CD4-positive, alpha-beta T cell (primary cell): Measurements from ENCODE around the gene ACTA2. TPM values are rescaled to one million over a fixed set of nuclear protein-coding genes. Genes with fewer than 3 reads are reported as not detected.

Source experiments
- ATAC-seq: fragments of 200-7000 bp; cut with Tn5 transposase; one replicate; pipeline ENCODE4 v1.10.0; 2022; ENCODE audit warnings: mild to moderate bottlenecking; ENCODE audit not compliant: poor library complexity
- CTCF ChIA-PET: fragments of 350-600 bp; sonication (Branson Sonifier 250); formaldehyde crosslinking; loops from one replicate; lab custom pipeline; 2021; ENCODE audit warnings: antibody characterized with exemption, inconsistent platforms; lab: Charles Lee
- POLR2A ChIA-PET: fragments of 350-600 bp; sonication (Branson Sonifier 250); formaldehyde crosslinking; loops from one replicate; lab custom pipeline; 2021; ENCODE audit warnings: antibody characterized with exemption, inconsistent platforms; lab: Charles Lee
- DNase-seq, 14 experiments: peaks; one replicate each; pipeline ENCODE4 v3.0.0-alpha.2; 2013 to 2020; ENCODE audit warnings: mixed read lengths in 2 of 14
- H3K27ac ChIP-seq, 2 donors: one replicate each; pipeline versions ENCODE4 v1.5.1 to v1.7.0; 2013; ENCODE audit warnings: low read length in 2 of 2, low read depth in 1 of 2, mild to moderate bottlenecking in 1 of 2
- H3K27me3 ChIP-seq, 2 experiments: 1 replicate in 1 of 2; 2 replicates in 1 of 2; pipeline versions ENCODE4 v1.6.1 to v1.7.0; 2013; ENCODE audit warnings: low read length in 2 of 2, control low read depth in 1 of 2, mild to moderate bottlenecking in 1 of 2, moderate library complexity in 1 of 2; ENCODE audit not compliant: insufficient read depth in 2 of 2, control insufficient read depth in 1 of 2
- H3K36me3 ChIP-seq: one replicate; pipeline ENCODE4 v1.6.1; 2013; ENCODE audit warnings: low read length, control low read depth; ENCODE audit not compliant: insufficient read depth
- H3K4me1 ChIP-seq: one replicate; pipeline ENCODE4 v1.6.1; 2013; ENCODE audit warnings: low read length, control low read depth; ENCODE audit not compliant: insufficient read depth
- H3K4me3 ChIP-seq: one replicate; pipeline ENCODE4 v1.5.1; 2013; ENCODE audit warnings: mild to moderate bottlenecking, low read length, moderate library complexity
- H3K9me3 ChIP-seq, 2 experiments: 1 replicate in 1 of 2; 2 replicates in 1 of 2; pipeline versions ENCODE4 v1.6.1 to v1.7.0; 2013; ENCODE audit warnings: low read length in 2 of 2, mild to moderate bottlenecking in 2 of 2, control low read depth in 1 of 2, moderate library complexity in 1 of 2; ENCODE audit not compliant: control insufficient read depth in 1 of 2, insufficient read depth in 1 of 2
- H3K27ac Mint-ChIP-seq: one replicate; pipeline ENCODE4 v1.8.0; 2020; ENCODE audit warnings: mixed read lengths
- H3K27me3 Mint-ChIP-seq: one replicate; pipeline ENCODE4 v1.8.0; 2021; ENCODE audit warnings: mixed read lengths
- H3K36me3 Mint-ChIP-seq: one replicate; pipeline ENCODE4 v1.8.0; 2021; ENCODE audit warnings: low read depth, mixed read lengths
- H3K4me1 Mint-ChIP-seq: one replicate; pipeline ENCODE4 v1.8.0; 2021; ENCODE audit warnings: low read depth, mixed read lengths
- H3K4me3 Mint-ChIP-seq: one replicate; pipeline ENCODE4 v1.8.0; 2020; ENCODE audit warnings: mild to moderate bottlenecking, mixed read lengths
- H3K9me3 Mint-ChIP-seq: one replicate; pipeline ENCODE4 v1.8.0; 2020; ENCODE audit warnings: mixed read lengths
- intact Hi-C, 2 experiments: fragments of 100-400 bp; cut with DNase I in 1 of 2; cut with micrococcal nuclease in 1 of 2; formaldehyde crosslinking; loops; one replicate each; pipeline versions ENCODE4 v1.15.1 to v1.9.0; 2023 to 2025; cut with DNase I, micrococcal nuclease
- total RNA-seq, 174 experiments: library from RNA in 2 of 174; stranded (reverse) in 2 of 174; gene quantifications; one replicate each; pipeline ENCODE4 v1.2.3 and lab custom pipeline; 2021 to 2026
- TF ChIP-seq, protein P1 (sequence below): fragments of 200-600 bp; IDR thresholded peaks from one replicate; pipeline ENCODE4 v1.8.0; 2022; ENCODE audit warnings: antibody characterized with exemption, mild to moderate bottlenecking

Gene ACTA2
- total RNA-seq, 2 experiments from 2014 or later, result 1.8 to 2.1 TPM

DNA sequence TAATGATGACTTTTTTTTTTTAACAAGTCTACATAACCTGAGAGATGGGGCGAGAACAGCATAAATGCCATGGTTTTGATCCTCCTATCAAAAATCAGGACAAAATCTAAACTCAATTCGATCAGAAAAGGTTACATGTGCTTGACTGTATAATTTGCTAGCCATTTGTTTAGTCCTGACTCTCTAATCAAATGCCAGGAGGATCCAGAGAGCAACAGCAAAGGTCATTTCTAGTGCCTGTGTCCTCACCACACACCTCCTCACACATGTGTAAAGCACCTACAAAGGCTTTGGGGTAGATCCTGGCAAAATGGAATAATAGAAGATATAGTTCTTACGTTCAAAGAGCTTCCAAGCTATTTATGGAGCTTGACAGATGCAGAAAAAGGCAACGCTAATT is 27.0 kb upstream of the ACTA2 start:
- H3K36me3 Mint-ChIP-seq, result peaks cover 4% of the 10 kb centered on the region
- H3K9me3 ChIP-seq, result no peaks in the 10 kb centered on the region
- H3K4me1 Mint-ChIP-seq, result peaks cover 33% of the 10 kb centered on the region
- DNase-seq (no peak), ATAC-seq (no peak)
- no peak overlapping the region for H3K4me3 ChIP-seq
- CTCF ChIA-PET, result no interaction called here
- no peaks in the 10 kb centered on the region for H3K27me3 ChIP-seq
- H3K9me3 Mint-ChIP-seq, result no peaks in the 10 kb centered on the region
- H3K36me3 ChIP-seq, result no peaks in the 10 kb centered on the region
- TF ChIP-seq, protein P1, sequence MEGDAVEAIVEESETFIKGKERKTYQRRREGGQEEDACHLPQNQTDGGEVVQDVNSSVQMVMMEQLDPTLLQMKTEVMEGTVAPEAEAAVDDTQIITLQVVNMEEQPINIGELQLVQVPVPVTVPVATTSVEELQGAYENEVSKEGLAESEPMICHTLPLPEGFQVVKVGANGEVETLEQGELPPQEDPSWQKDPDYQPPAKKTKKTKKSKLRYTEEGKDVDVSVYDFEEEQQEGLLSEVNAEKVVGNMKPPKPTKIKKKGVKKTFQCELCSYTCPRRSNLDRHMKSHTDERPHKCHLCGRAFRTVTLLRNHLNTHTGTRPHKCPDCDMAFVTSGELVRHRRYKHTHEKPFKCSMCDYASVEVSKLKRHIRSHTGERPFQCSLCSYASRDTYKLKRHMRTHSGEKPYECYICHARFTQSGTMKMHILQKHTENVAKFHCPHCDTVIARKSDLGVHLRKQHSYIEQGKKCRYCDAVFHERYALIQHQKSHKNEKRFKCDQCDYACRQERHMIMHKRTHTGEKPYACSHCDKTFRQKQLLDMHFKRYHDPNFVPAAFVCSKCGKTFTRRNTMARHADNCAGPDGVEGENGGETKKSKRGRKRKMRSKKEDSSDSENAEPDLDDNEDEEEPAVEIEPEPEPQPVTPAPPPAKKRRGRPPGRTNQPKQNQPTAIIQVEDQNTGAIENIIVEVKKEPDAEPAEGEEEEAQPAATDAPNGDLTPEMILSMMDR, result no peak
- peaks cover 10% of the 10 kb centered on the region for H3K4me1 ChIP-seq
- POLR2A ChIA-PET, result no interaction called here
- H3K27ac ChIP-seq, result no peak overlapping the region
- intact Hi-C loops, result loop anchor here in 1 of 2 experiments (5.0 kb wide), 1 partner anchor 42 kb away; no protein-coding TSS in a partner anchor
- H3K27me3 Mint-ChIP-seq, result no peaks in the 10 kb centered on the region
- H3K4me3 Mint-ChIP-seq, result no peak overlapping the region
- no peak overlapping the region for H3K27ac Mint-ChIP-seq

DNA sequence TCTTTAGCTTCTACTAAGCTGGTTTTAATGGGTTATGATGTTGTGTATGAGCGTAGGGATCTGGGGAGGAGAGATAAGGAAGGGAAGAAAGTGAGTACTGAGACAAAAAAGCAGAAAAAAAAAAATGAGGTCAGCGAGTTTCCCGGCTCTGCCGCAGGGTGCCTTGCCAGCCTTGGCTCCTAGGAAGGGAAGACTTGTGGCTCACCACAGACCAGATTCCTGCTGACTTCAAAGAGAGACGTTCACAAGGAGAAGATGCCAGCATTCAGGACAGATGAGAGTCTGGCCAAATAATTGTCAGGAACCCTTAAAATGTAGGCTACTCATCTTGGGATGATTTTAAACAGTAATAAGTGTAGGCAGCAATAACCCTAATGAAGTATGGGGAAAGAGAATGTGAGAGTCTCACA is 26.6 kb upstream of the ACTA2 start:
- Histone ChIP-seq H3K9me3 (no peaks in the 10 kb centered on the region), H3K27me3 (no peaks in the 10 kb centered on the region), H3K36me3 (no peaks in the 10 kb centered on the region), H3K27ac (no peak overlapping the region), H3K4me1 (peaks cover 12% of the 10 kb centered on the region), H3K4me3 (no peak overlapping the region)
- no peak for ATAC-seq
- no peaks in the 10 kb centered on the region for H3K9me3 Mint-ChIP-seq
- no peak overlapping the region for H3K4me3 Mint-ChIP-seq
- intact Hi-C loops, result no loop called here
- peaks cover 33% of the 10 kb centered on the region for H3K4me1 Mint-ChIP-seq
- ChIA-PET POLR2A (interaction anchor here (1.1 kb wide), 1 partner anchor 12 kb away, joined by 7 read pairs; the partner anchor contains the start of gene FAS), CTCF (no interaction called here)
- H3K27ac Mint-ChIP-seq, result no peak overlapping the region
- DNase-seq, result no peak
- no peaks in the 10 kb centered on the region for H3K27me3 Mint-ChIP-seq
- peaks cover 4% of the 10 kb centered on the region for H3K36me3 Mint-ChIP-seq
- TF ChIP-seq, protein P1, result no peak

DNA sequence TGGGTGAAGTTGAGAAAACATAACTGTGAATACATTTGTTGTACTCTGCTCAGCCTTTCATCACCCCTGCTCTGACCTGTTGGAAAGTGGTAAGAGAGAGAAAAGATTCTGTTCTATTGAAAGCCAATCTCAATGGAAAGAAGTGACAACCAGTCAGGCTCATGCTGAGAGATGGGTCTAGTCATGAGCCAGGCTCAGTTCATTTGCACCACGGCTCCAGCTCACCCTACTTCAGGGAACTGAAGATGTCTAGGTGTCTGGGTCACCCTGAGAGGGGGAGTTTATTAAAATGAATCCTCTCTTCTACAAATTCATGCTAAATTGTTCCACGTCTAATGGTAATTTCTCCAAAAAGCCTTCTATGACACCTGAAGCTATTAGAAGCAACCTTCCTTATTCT is 25.9 kb upstream of the ACTA2 start:
- TF ChIP-seq, protein P1, result no peak
- no peaks in the 10 kb centered on the region for H3K9me3 ChIP-seq
- no peak overlapping the region for H3K4me3 ChIP-seq
- no peak for DNase-seq
- H3K36me3 Mint-ChIP-seq, result peaks cover 4% of the 10 kb centered on the region
- no peak for ATAC-seq
- no peak overlapping the region for H3K27ac Mint-ChIP-seq
- H3K9me3 Mint-ChIP-seq, result no peaks in the 10 kb centered on the region
- H3K36me3 ChIP-seq, result no peaks in the 10 kb centered on the region
- H3K4me3 Mint-ChIP-seq, result no peak overlapping the region
- intact Hi-C loops, result no loop called here
- ChIA-PET POLR2A (interaction anchor here (1.1 kb wide), 1 partner anchor 13 kb away, joined by 7 read pairs; the partner anchor contains the start of gene FAS), CTCF (no interaction called here)
- no peaks in the 10 kb centered on the region for H3K27me3 ChIP-seq
- H3K27ac ChIP-seq, result no peak overlapping the region
- H3K4me1 ChIP-seq, result peaks cover 12% of the 10 kb centered on the region
- no peaks in the 10 kb centered on the region for H3K27me3 Mint-ChIP-seq
- H3K4me1 Mint-ChIP-seq, result peaks cover 30% of the 10 kb centered on the region
